ENCODE measurements around the gene BHLHE23.

- TF ChIP-seq CTCF (IDR thresholded peaks at IDR 0.05) (no peak), POLR2A (IDR thresholded peaks at IDR 0.05) (no peak)
These were observed 26.8 kb downstream of the BHLHE23 start for GRCh38 chr20:62979876-62980373.

Measured in vagina (tissue), 2 donors.